SK-N-MC (cell line): ENCODE results near the gene BCDIN3D.

Experiments used
- EZH2 ChIP-seq: fragments of 200-600 bp; sonication (generic); IDR thresholded peaks from one replicate; pipeline ENCODE4 v1.6.1; 2017; ENCODE audit warnings: antibody characterized with exemption
- FOXP2 ChIP-seq: optimal IDR thresholded peaks from 2 replicates; pipeline ENCODE3; 2011; ENCODE audit warnings: mild to moderate bottlenecking, moderate library complexity; ENCODE audit not compliant: insufficient read depth; ENCODE audit errors: extremely low read length, control extremely low read depth
- POLR2AphosphoS5 ChIP-seq: IDR thresholded peaks from 2 replicates; pipeline ENCODE4 v1.6.1; 2012; ENCODE audit warnings: mild to moderate bottlenecking, low read depth, low read length, borderline replicate concordance

DNA sequence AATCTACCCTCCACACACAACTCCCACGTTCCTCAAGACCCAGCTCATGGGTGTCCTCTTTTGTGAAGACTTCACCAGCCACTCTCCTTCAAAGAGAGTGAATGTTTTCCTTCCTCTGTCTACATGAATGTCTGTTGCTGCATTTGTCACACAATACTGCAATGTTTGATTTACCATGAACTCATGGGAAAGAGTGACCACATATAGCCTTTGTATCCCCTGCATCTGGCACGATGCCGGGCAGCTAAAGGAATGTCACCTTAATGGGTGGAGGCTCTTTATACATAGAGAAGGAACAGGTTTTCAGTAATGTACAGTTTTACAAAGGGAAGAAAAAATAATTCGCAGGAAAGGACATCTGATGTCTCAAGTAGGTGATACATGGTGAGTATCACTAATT lies 12.1 kb upstream of the BCDIN3D start:
- TF ChIP-seq EZH2 (no peak), POLR2AphosphoS5 (no peak), FOXP2 (no peak)
